HEK293T (cell line): ENCODE measurements around the gene SMG6.

Experiments used
- BHLHE40 ChIP-seq: fragments of 450-650 bp; IDR thresholded peaks from 2 replicates; pipeline ENCODE4 v1.6.1; 2016; ENCODE audit warnings: mild to moderate bottlenecking, moderate library complexity, borderline replicate concordance
- ELF4 ChIP-seq: fragments of 450-650 bp; IDR thresholded peaks from 2 replicates; pipeline ENCODE4 v1.6.1; 2017; ENCODE audit warnings: antibody characterized with exemption
- FOXA1 ChIP-seq: fragments of 450-650 bp; IDR thresholded peaks from 2 replicates; pipeline ENCODE4 v1.6.1; 2016; ENCODE audit warnings: mild to moderate bottlenecking
- FOXK2 ChIP-seq: fragments of 450-650 bp; IDR thresholded peaks from 2 replicates; pipeline ENCODE4 v1.6.1; 2016; ENCODE audit warnings: mild to moderate bottlenecking
- FOXM1 ChIP-seq: fragments of 450-650 bp; IDR thresholded peaks from 2 replicates; pipeline ENCODE4 v1.6.1; 2017; ENCODE audit warnings: mild to moderate bottlenecking, borderline replicate concordance
- HDGF ChIP-seq: fragments of 450-650 bp; IDR thresholded peaks from 2 replicates; pipeline ENCODE4 v1.6.1; 2017; ENCODE audit warnings: antibody characterized with exemption, borderline replicate concordance
- LEF1 ChIP-seq: fragments of 450-650 bp; IDR thresholded peaks from 2 replicates; pipeline ENCODE4 v1.6.1; 2017; ENCODE audit warnings: mild to moderate bottlenecking, borderline replicate concordance
- NFRKB ChIP-seq: fragments of 450-650 bp; IDR thresholded peaks from 2 replicates; pipeline ENCODE4 v1.6.1; 2016; ENCODE audit warnings: mild to moderate bottlenecking, moderate library complexity
- PKNOX1 ChIP-seq: fragments of 450-650 bp; IDR thresholded peaks from 2 replicates; pipeline ENCODE4 v1.6.1; 2016
- SP1 ChIP-seq: fragments of 450-650 bp; IDR thresholded peaks from 2 replicates; pipeline ENCODE4 v1.6.1; 2017
- TARDBP ChIP-seq: fragments of 450-650 bp; IDR thresholded peaks from 2 replicates; pipeline ENCODE4 v1.6.1; 2016

GRCh38 chr17:2150806-2151205 lies 152.8 kb downstream of the SMG6 start:
- TF ChIP-seq FOXM1 = no peak
- no peak for TF ChIP-seq LEF1
- no peak for TF ChIP-seq BHLHE40
- TF ChIP-seq SP1 = no peak
- TF ChIP-seq NFRKB = no peak
- TF ChIP-seq TARDBP = no peak
- no peak for TF ChIP-seq HDGF
- no peak for TF ChIP-seq ELF4
- TF ChIP-seq FOXK2 = no peak
- TF ChIP-seq PKNOX1 = no peak
- TF ChIP-seq FOXA1 = no peak
